A549 (cell line): Measurements from ENCODE around the gene SKAP1. TPM values are rescaled to one million over a fixed set of nuclear protein-coding genes. Genes with fewer than 3 reads are reported as not detected.

Source experiments
- ATAC-seq, 2 experiments: fragments of 200-7000 bp in 1 of 2; fragments of >200 bp in 1 of 2; cut with Nextera tagmentation in 1 of 2; cut with Tn5 transposase in 1 of 2; 3 replicates each; pipeline versions ENCODE4 v1.8.0 to v1.9.1; 2018 to 2020; ENCODE audit warnings: mild to moderate bottlenecking in 1 of 2, moderate library complexity in 1 of 2
- CTCF ChIA-PET: fragments of 300-600 bp; sonication (Branson Sonifier 250); formaldehyde crosslinking; extraction: SDS; loops from one replicate; lab custom pipeline; 2021; ENCODE audit warnings: antibody characterized with exemption, inconsistent platforms; lab: Yijun Ruan, JAX
- POLR2A ChIA-PET: fragments of 350-600 bp; formaldehyde crosslinking; extraction: SDS; loops from one replicate; lab custom pipeline; 2021; ENCODE audit warnings: antibody characterized with exemption, inconsistent platforms; lab: Yijun Ruan, JAX
- DNase-seq, 2 experiments: peaks; one replicate each; pipeline versions ENCODE4 v3.0.0 to v3.0.0-alpha.2; 2011 to 2016; ENCODE audit warnings: low read depth in 1 of 2, low spot score in 1 of 2
- FAIRE-seq: peaks from 2 replicates; lab custom pipeline; 2011; peaks lifted over from hg19 to GRCh38; lab: Jason Lieb, UNC
- H3K27ac ChIP-seq, 2 experiments: fragments of >200 bp; sonication (Bioruptor Twin); formaldehyde crosslinking; 3 replicates each; pipeline ENCODE4 v1.5.1; 2016 to 2017
- H3K4me1 ChIP-seq: fragments of >200 bp; sonication (Bioruptor Twin); formaldehyde crosslinking; 3 replicates; pipeline ENCODE4 v1.6.1; 2016
- H3K4me2 ChIP-seq: fragments of >200 bp; sonication (Bioruptor Twin); formaldehyde crosslinking; 3 replicates; pipeline ENCODE4 v1.6.1; 2016
- H3K4me3 ChIP-seq: fragments of >200 bp; sonication (Bioruptor Twin); formaldehyde crosslinking; 3 replicates; pipeline ENCODE4 v1.5.1; 2016
- H3K9me3 ChIP-seq: fragments of >200 bp; sonication (Bioruptor Twin); formaldehyde crosslinking; 3 replicates; pipeline ENCODE4 v1.6.1; 2016
- BCL3 ChIP-seq: fragments of >200 bp; sonication (Bioruptor Twin); formaldehyde crosslinking; IDR thresholded peaks from 3 replicates; pipeline ENCODE4 v1.6.1; 2016
- BHLHE40 ChIP-seq: IDR thresholded peaks from 2 replicates; pipeline ENCODE4 v1.6.1; 2012; ENCODE audit warnings: low read depth, low read length, inconsistent platforms
- CHD2 ChIP-seq: fragments of 150-350 bp; IDR thresholded peaks from 2 replicates; pipeline ENCODE4 v1.6.1; 2014; ENCODE audit warnings: low read length; ENCODE audit not compliant: partially characterized antibody
- CTCF ChIP-seq: fragments of >200 bp; sonication (Bioruptor Twin); formaldehyde crosslinking; IDR thresholded peaks from 3 replicates; pipeline ENCODE4 v1.5.1; 2016
- ESRRA ChIP-seq: fragments of 150-350 bp; IDR thresholded peaks from 2 replicates; pipeline ENCODE4 v1.6.1; 2014; ENCODE audit warnings: mild to moderate bottlenecking, low read length, borderline replicate concordance
- HES2 ChIP-seq: fragments of >200 bp; sonication (Bioruptor Twin); formaldehyde crosslinking; IDR thresholded peaks from 2 replicates; pipeline ENCODE4 v1.6.1; 2016
- HMGXB4 ChIP-seq: fragments of 250-450 bp; sonication (Bioruptor Pico); IDR thresholded peaks from 2 replicates; pipeline ENCODE4 v1.5.0; 2021; ENCODE audit warnings: mild to moderate bottlenecking, moderate library complexity, borderline replicate concordance
- KDM1A ChIP-seq: fragments of 200-600 bp; sonication (generic); IDR thresholded peaks from 2 replicates; pipeline ENCODE4 v1.6.1; 2016; ENCODE audit warnings: low read depth, mild to moderate bottlenecking
- NFE2L2 ChIP-seq: fragments of 150-350 bp; conservative IDR thresholded peaks from 2 replicates; pipeline ENCODE4 v1.6.1; 2014; ENCODE audit warnings: low read length
- PHF8 ChIP-seq: fragments of 200-600 bp; sonication (generic); IDR thresholded peaks from 2 replicates; pipeline ENCODE4 v1.6.1; 2016; ENCODE audit warnings: low read depth, mild to moderate bottlenecking, antibody characterized with exemption, moderate library complexity, borderline replicate concordance
- RARB ChIP-seq: fragments of 250-450 bp; sonication (Bioruptor Pico); IDR thresholded peaks from 2 replicates; pipeline ENCODE4 v1.8.0; 2021; ENCODE audit warnings: mild to moderate bottlenecking, moderate library complexity
- RFX5 ChIP-seq: fragments of 450-650 bp; IDR thresholded peaks from 2 replicates; pipeline ENCODE4 v1.7.1; 2014; ENCODE audit warnings: antibody characterized with exemption, mild to moderate bottlenecking, moderate library complexity
- SMC3 ChIP-seq: fragments of >200 bp; sonication (Bioruptor Twin); formaldehyde crosslinking; IDR thresholded peaks from 3 replicates; pipeline ENCODE4 v1.6.1; 2018; ENCODE audit warnings: inconsistent platforms
- SREBF2 ChIP-seq: fragments of 450-650 bp; IDR thresholded peaks from 2 replicates; pipeline ENCODE4 v1.6.1; 2014; ENCODE audit warnings: mild to moderate bottlenecking, moderate library complexity
- USF2 ChIP-seq: fragments of 450-650 bp; IDR thresholded peaks from 2 replicates; pipeline ENCODE4 v1.6.1; 2014; ENCODE audit warnings: antibody characterized with exemption
- ZFP36 ChIP-seq: fragments of 450-650 bp; IDR thresholded peaks from 2 replicates; pipeline ENCODE4 v1.6.1; 2014; ENCODE audit warnings: borderline replicate concordance; ENCODE audit not compliant: partially characterized antibody
- ZNF302 ChIP-seq: fragments of 250-450 bp; sonication (Bioruptor Pico); IDR thresholded peaks from 2 replicates; pipeline ENCODE4 v1.9.0; 2021; ENCODE audit warnings: inconsistent platforms, mild to moderate bottlenecking, moderate library complexity
- ZSCAN20 ChIP-seq: fragments of 250-450 bp; sonication (Bioruptor Pico); IDR thresholded peaks from 2 replicates; pipeline ENCODE4 v1.8.0; 2022; ENCODE audit warnings: mild to moderate bottlenecking, moderate library complexity
- WGBS: methylation state at CpG from one replicate; pipeline ENCODE4 v1.1.6; 2017; ENCODE audit errors: missing lambda C conversion rate; 5-methylcytosine and 5-hydroxymethylcytosine counted together
- polyA plus RNA-seq, 4 experiments: library from polyadenylated mRNA; depleted of rRNA in 3 of 4; stranded (reverse); fragments of >200 nt; fragmentation: RNase III in 1 of 4; extraction: RNeasy Plus Mini Kit Qiagen cat#74134 plus additional on column Dnase treatment in 1 of 4; gene quantifications; 2 replicates in 3 of 4; 3 replicates in 1 of 4; pipeline ENCODE4 v1.2.3, GENCODE V29; 2011 to 2017

The SKAP1 gene
- polyA plus RNA-seq, 2 of the 4 experiments (the other 2 are of a cell fraction): 0.14 to 0.78 TPM

- Histone ChIP-seq H3K9me3 (no peaks in the 10 kb centered on the region), H3K4me2 (no peak overlapping the region), H3K4me3 (no peak overlapping the region), H3K27ac (no peak overlapping the region)
- ATAC-seq (no peak), FAIRE-seq (no peak)
- POLR2A ChIA-PET: no interaction called here
- TF ChIP-seq SREBF2: no peak
- TF ChIP-seq CTCF: no peak
- TF ChIP-seq ZSCAN20 (CRISPR knock-in tag): no peak
- TF ChIP-seq PHF8: no peak
- no peak for TF ChIP-seq RARB
- TF ChIP-seq, all 56 proteins: peak for 0
- 78% methylated on average over 5 of the region's 5 CpGs for WGBS
- CTCF ChIA-PET: interaction anchor here (1.0 to 2.8 kb wide), 7 partner anchors 16 to 460 kb away, joined by 3 to 12 read pairs (median 7); partner anchors contain the start of gene NFE2L1
- peaks cover 5% of the 10 kb centered on the region; the same call in 1 of the 3 replicates for H3K4me1 ChIP-seq
- DNase-seq: no peak
Measured at GRCh38 chr17:48175692-48176470, 254.1 kb downstream of the SKAP1 start.

GRCh38 chr17:48174833-48175523, 255.0 kb downstream of the SKAP1 start:
- DNase-seq: no peak
- ChIA-PET POLR2A (no interaction called here), CTCF (interaction anchor here (0.9 to 2.9 kb wide), 13 partner anchors 8 to 468 kb away, joined by 3 to 12 read pairs (median 5); partner anchors contain the start of gene NFE2L1)
- no peaks in the 10 kb centered on the region for H3K9me3 ChIP-seq
- peaks cover 5% of the 10 kb centered on the region; the same call in 1 of the 3 replicates for H3K4me1 ChIP-seq
- no peak overlapping the region for H3K27ac ChIP-seq
- no peak overlapping the region for H3K4me2 ChIP-seq
- 58% methylated on average over 3 of the region's 3 CpGs for WGBS
- no peak for FAIRE-seq
- no peak for ATAC-seq
- no peak overlapping the region for H3K4me3 ChIP-seq
- no peak for TF ChIP-seq USF2

GRCh38 chr17:48173191-48173984, 256.6 kb downstream of the SKAP1 start:
- CTCF ChIA-PET: interaction anchor here (0.6 to 2.9 kb wide), 18 partner anchors 8 to 499 kb away, joined by 3 to 15 read pairs (median 4); no protein-coding TSS in a partner anchor
- Histone ChIP-seq H3K4me1 (no peaks in the 10 kb centered on the region), H3K27ac (no peak overlapping the region), H3K4me2 (no peak overlapping the region), H3K9me3 (no peaks in the 10 kb centered on the region), H3K4me3 (no peak overlapping the region)
- no peak for FAIRE-seq
- no peak for DNase-seq
- POLR2A ChIA-PET: no interaction called here
- WGBS: 63% methylated on average over 8 of the region's 8 CpGs
- ATAC-seq: no peak
- TF ChIP-seq RFX5 (no peak), SMC3 (no peak), USF2 (no peak), KDM1A (no peak), BHLHE40 (no peak), ZFP36 (no peak), CTCF (no peak), HMGXB4 (no peak), PHF8 (no peak), CHD2 (no peak), NFE2L2 (no peak), ESRRA (no peak), HES2 (no peak), BCL3 (no peak), ZNF302 (CRISPR knock-in tag) (no peak)
